IPS DF 6.9 (cell line): ENCODE data around the gene CAMKMT.
A peak's percentile ranks its signal among the peaks of the same experiment; 100 is the strongest.

Source experiments
- DNase-seq: peaks from one replicate; pipeline ENCODE4 v3.0.0-alpha.2; 2013; ENCODE audit warnings: low read depth, low spot score
- H3K27ac ChIP-seq: one replicate; pipeline ENCODE4 v1.5.1; 2013; ENCODE audit warnings: low read length, control low read depth
- H3K27me3 ChIP-seq: 2 replicates; pipeline ENCODE4 v1.6.1; 2013; ENCODE audit warnings: mild to moderate bottlenecking, low read length; ENCODE audit not compliant: control insufficient read depth, insufficient read depth
- H3K36me3 ChIP-seq: 2 replicates; pipeline ENCODE4 v1.6.1; 2013; ENCODE audit warnings: low read length; ENCODE audit not compliant: control insufficient read depth, insufficient read depth
- H3K4me1 ChIP-seq: 2 replicates; pipeline ENCODE4 v1.6.1; 2013; ENCODE audit warnings: low read length; ENCODE audit not compliant: control insufficient read depth, insufficient read depth
- H3K4me3 ChIP-seq: 2 replicates; pipeline ENCODE4 v1.5.1; 2013; ENCODE audit warnings: mild to moderate bottlenecking, low read length
- H3K9me3 ChIP-seq: 2 replicates; pipeline ENCODE4 v1.6.1; 2013; ENCODE audit warnings: low read length, inconsistent platforms; ENCODE audit not compliant: control insufficient read depth, insufficient read depth
- WGBS: extraction: QIAGEN DNeasy Blood & Tissue Kit; methylation state at CpG from one replicate; pipeline ENCODE4 v1.1.7; 2013; ENCODE audit warnings: mixed read lengths, missing lambda C conversion rate; ENCODE audit not compliant: insufficient read length, insufficient coverage; 5-methylcytosine and 5-hydroxymethylcytosine counted together

The CAMKMT gene

DNA sequence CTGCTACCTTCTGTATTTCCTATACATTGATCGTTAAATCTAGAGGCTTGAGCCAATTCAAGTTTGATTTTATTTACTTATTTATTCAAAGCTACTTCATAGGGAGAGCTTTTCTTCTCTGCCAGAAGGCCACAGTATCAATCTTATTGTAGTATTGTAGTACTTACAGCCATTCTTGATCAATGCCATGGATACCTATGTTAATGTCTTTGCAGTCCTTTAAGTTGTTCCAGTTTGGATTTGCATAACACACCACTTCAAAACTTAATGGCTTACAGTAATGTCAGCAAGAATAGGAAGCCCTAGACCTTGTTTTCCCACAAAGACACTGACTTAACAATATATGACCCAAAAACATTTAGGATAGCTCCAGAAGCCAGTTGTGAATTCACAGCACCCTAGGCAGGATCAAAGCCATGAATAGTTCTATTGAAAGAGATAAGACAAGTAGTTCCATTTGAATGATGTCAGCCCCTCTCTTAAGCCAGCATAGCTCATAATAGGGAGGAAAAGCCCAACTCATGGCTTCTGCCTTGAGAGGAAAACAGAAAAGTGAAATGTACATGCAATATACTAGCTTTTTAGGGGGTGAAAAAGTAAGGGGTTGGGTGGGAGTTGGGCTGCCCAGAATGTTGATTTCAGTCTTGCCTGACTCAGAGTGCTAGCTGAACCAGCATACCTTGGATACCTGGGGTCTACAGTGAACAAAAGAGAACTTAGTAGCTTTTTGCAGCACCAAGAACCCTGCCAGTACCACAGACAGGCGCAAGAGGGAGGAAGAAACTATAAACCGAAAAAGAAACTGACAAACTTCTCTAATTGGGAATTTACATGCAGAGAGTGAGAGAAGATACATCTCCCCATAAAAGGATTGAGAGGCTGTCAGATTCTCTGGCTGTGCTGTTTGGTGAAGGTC lies 101.4 kb downstream of the CAMKMT start:
- Histone ChIP-seq H3K9me3 (no peaks in the 10 kb centered on the region; the same call in 1 of the 2 replicates), H3K4me1 (peaks cover 6% of the 10 kb centered on the region; the same call in 1 of the 2 replicates), H3K27ac (peak overlapping the region; percentile 100), H3K27me3 (no peaks in the 10 kb centered on the region), H3K4me3 (no peak overlapping the region), H3K36me3 (no peaks in the 10 kb centered on the region)
- no CpG with 5 or more reads among the region's 3 CpGs for WGBS
- DNase-seq, result peak; percentile 57

DNA sequence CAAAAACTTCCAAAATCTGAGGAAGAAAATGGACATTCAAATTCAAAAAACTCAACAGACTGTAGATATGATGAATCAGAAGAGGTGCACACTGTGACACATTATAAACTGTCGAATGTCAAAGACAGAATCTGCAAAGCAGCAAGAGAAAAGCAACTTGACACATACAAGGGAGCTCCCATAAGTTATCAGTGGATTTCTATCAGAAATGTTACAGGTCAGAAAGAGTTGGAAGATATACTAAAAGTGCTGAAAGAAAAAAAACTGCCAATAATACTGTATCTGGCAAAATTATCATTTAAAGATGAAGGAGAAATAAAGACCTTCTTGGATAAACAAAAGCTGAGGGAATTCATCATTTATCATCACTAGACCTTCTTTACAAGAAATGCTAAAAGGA lies 102.7 kb downstream of the CAMKMT start:
- peaks cover 6% of the 10 kb centered on the region; the same call in 1 of the 2 replicates for H3K4me1 ChIP-seq
- no CpG with 5 or more reads among the region's 1 CpG for WGBS
- H3K9me3 ChIP-seq, result no peaks in the 10 kb centered on the region; the same call in 1 of the 2 replicates
- no peaks in the 10 kb centered on the region for H3K36me3 ChIP-seq
- H3K27me3 ChIP-seq, result no peaks in the 10 kb centered on the region
- no peak overlapping the region for H3K27ac ChIP-seq
- DNase-seq, result no peak
- no peak overlapping the region for H3K4me3 ChIP-seq

GRCh38 chr2:44470151-44470550 lies 108.4 kb downstream of the CAMKMT start:
- peak; percentile 75 for DNase-seq
- no peak overlapping the region for H3K4me3 ChIP-seq
- no peaks in the 10 kb centered on the region; the same call in 1 of the 2 replicates for H3K9me3 ChIP-seq
- no peak overlapping the region for H3K27ac ChIP-seq
- H3K4me1 ChIP-seq, result no peaks in the 10 kb centered on the region
- no peaks in the 10 kb centered on the region for H3K36me3 ChIP-seq
- no peaks in the 10 kb centered on the region for H3K27me3 ChIP-seq

DNA sequence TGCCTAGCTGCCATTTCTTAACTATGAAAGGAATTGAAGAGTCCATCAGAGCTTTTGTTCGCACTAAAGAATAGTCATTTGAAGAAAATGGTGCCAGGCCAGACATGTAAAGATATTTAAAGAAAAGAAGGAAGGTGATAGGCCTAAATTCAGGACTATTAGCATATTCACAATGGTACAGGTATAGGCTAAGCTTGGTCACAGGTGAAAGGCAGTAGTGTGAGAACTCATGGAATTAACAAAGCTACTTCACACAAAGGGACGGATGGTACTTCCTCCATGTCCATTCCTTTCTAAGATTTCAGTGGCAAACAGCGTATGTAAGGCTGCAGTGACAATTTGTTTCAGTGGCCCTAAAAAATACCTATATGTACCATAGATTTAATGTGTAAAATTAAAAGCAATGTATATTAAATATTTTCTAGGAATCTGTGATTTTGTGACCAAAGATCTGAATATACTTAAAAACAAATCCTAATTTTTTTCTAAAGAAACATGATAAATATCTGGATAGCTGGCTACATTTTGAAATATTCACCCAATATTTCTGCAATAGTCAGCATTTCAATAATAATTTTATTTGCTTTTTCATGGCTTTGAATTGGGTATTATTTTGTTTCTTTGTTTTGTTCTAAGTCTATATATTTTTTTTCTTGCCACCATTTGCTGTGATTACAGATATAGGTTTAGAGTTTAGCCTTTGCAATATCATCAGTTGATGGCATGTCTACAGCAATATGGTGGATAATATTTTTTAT lies 116.1 kb downstream of the CAMKMT start:
- Histone ChIP-seq H3K4me1 (peaks cover 1% of the 10 kb centered on the region; the same call in 1 of the 2 replicates), H3K36me3 (no peaks in the 10 kb centered on the region), H3K27me3 (no peaks in the 10 kb centered on the region), H3K4me3 (no peak overlapping the region), H3K27ac (no peak overlapping the region), H3K9me3 (no peaks in the 10 kb centered on the region)
- no peak for DNase-seq
- no CpG with 5 or more reads among the region's 3 CpGs for WGBS

DNA sequence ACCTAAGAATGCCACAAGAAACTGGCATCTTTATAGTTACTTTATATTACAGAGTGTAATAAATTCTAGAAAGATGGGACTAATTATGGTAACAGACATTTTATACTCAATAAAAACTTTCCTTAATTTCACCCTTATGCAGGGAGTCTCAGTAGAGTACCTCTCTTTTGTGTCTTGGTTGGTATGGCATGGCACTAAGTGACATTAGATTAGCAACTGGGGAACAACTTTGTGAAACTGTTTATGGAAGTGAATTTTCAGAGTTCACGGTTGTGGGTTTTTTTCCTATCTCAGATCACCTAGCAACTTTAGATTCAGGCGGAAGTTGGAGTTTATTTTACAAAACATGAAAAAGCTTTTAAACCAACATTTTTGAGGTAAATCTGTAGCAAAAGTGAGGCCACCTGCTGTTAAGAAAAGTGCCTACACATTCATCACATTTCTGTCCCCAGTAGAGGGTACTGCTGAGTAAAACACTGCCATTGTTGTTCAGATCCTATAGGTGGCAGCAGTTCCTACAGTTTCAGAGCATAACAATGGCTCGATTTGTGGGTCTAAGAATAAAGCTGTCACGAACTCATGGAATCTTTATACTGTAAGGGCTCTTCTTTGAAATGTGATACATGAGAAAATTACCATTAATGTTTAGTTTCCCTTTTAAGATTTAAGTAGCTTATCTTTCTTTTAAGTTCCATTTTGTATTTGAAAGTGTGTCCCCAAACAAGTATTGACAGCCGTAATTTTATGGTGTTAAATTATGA lies 117.6 kb downstream of the CAMKMT start:
- H3K27ac ChIP-seq, result no peak overlapping the region
- peak; percentile 82 for DNase-seq
- no peaks in the 10 kb centered on the region for H3K27me3 ChIP-seq
- no peak overlapping the region for H3K4me3 ChIP-seq
- H3K9me3 ChIP-seq, result no peaks in the 10 kb centered on the region
- peaks cover 1% of the 10 kb centered on the region; the same call in 1 of the 2 replicates for H3K4me1 ChIP-seq
- no peaks in the 10 kb centered on the region for H3K36me3 ChIP-seq
- no CpG with 5 or more reads among the region's 5 CpGs for WGBS

DNA sequence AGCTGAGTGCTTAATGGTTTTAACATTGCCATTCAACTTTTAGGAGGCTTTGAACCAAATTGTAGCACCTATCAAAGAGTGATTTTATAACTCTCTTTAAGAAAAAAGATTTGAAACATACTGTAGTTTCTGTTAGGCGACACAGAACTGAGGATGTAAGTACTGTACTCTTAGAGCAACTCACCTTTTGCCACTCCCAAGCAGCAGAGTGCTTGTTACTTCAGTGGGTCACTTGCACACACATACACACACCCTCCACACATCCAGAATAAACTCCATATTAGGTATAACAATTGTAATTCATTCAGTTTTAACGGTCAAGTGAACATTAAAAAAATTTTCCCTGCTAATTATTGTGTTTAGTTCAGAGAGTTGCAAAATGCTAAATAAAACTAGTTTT lies 118.3 kb downstream of the CAMKMT start:
- Histone ChIP-seq H3K4me3 (no peak overlapping the region), H3K27me3 (no peaks in the 10 kb centered on the region), H3K4me1 (peaks cover 1% of the 10 kb centered on the region; the same call in 1 of the 2 replicates), H3K9me3 (no peaks in the 10 kb centered on the region), H3K27ac (no peak overlapping the region), H3K36me3 (no peaks in the 10 kb centered on the region)
- WGBS, result no CpG with 5 or more reads among the region's 2 CpGs
- DNase-seq, result no peak

GRCh38 chr2:44487052-44487451 lies 125.3 kb downstream of the CAMKMT start:
- H3K4me1 ChIP-seq, result no peaks in the 10 kb centered on the region
- H3K36me3 ChIP-seq, result no peaks in the 10 kb centered on the region
- H3K4me3 ChIP-seq, result no peak overlapping the region
- DNase-seq, result no peak
- no peaks in the 10 kb centered on the region for H3K9me3 ChIP-seq
- WGBS, result no CpG with 5 or more reads among the region's 1 CpG
- no peaks in the 10 kb centered on the region for H3K27me3 ChIP-seq
- H3K27ac ChIP-seq, result no peak overlapping the region

DNA sequence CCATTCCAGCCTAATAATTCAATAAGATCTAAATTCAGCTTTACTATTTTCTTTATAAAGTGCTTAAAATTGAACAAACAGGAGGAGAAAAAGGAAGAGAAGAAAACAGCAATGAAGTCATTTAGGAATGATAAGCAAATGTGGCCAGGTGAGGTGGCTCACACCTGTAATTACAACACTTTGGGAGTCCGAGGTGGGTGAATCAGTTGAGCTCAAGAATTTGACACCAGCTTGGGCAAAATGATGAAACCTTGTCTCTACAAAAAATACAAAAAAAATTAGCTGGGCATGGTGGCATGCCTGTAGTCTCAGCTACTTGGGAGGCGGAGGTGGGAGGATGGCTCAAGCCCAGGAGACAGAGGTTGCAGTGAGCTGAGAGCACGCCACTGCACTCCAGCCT lies 129.0 kb downstream of the CAMKMT start:
- no peak for DNase-seq
- Histone ChIP-seq H3K4me3 (no peak overlapping the region), H3K4me1 (no peaks in the 10 kb centered on the region), H3K27ac (no peak overlapping the region), H3K9me3 (no peaks in the 10 kb centered on the region), H3K36me3 (no peaks in the 10 kb centered on the region), H3K27me3 (no peaks in the 10 kb centered on the region)
- WGBS, result no CpG with 5 or more reads among the region's 3 CpGs

DNA sequence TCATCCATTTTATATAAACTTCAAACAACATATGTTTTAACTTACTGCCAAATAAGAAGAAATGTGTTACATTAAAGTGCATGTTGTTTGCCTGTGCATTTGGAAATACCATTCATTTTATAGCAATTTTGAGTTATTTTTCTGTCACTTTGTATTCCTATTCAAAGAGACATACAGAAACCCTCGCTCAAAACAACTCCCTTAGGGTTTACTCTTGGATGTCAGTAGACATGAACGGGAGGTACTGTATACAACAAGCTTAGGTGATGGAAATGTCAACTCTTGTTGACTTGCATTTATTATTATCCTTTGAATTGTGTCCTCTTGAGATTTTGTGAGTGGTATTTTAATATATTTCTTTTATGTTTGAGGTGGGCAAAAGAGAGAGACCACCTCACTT lies 132.3 kb downstream of the CAMKMT start:
- WGBS, result no CpG with 5 or more reads among the region's 2 CpGs

DNA sequence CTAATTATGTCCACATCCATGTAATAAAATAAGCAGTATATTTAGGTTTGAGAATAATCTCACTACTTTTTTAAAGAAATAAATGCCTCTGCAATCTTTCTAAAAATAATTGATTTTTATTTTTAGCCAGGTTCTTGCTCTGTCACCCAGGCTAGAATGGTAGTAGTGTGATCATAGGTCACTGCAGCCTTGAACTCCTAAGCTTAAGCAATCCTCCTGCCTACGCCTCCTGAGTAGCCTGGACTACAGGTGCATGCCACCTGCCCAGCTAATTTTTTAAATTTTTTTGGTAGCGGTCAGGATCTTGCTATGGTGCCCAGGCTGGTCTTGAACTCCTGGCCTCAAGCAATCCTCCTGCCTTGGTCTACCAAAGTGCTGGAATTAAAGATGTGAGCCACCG lies 133.3 kb downstream of the CAMKMT start:
- WGBS, result no CpG with 5 or more reads among the region's 3 CpGs
- no peaks in the 10 kb centered on the region for H3K9me3 ChIP-seq
- H3K27me3 ChIP-seq, result no peaks in the 10 kb centered on the region
- DNase-seq, result no peak
- H3K4me1 ChIP-seq, result no peaks in the 10 kb centered on the region
- H3K27ac ChIP-seq, result no peak overlapping the region
- no peaks in the 10 kb centered on the region for H3K36me3 ChIP-seq
- no peak overlapping the region for H3K4me3 ChIP-seq

More for the DNA sequence above, 132.3 kb downstream of the CAMKMT start:
- no peak overlapping the region for H3K4me3 ChIP-seq
- H3K27ac ChIP-seq, result no peak overlapping the region
- H3K9me3 ChIP-seq, result no peaks in the 10 kb centered on the region
- H3K4me1 ChIP-seq, result no peaks in the 10 kb centered on the region
- H3K27me3 ChIP-seq, result no peaks in the 10 kb centered on the region
- H3K36me3 ChIP-seq, result no peaks in the 10 kb centered on the region
- no peak for DNase-seq
